ENCODE measurements around the gene NDUFAF3. TPM values are rescaled to one million over a fixed set of nuclear protein-coding genes. Genes with fewer than 3 reads are reported as not detected.
A peak's percentile ranks its signal among the peaks of the same experiment; 100 is the strongest.

NDUFAF3 gene
- polyA plus RNA-seq, 4 donors, result 56.8 to 82.4 (median 72.1) TPM

- H3K27ac ChIP-seq (ENCODE audit: low read depth in 1 of 3, low read length in 2 of 3), result no peak overlapping the region
- H3K36me3 ChIP-seq (ENCODE audit: control insufficient read depth in 3 of 3, insufficient read depth in 2 of 3, low read depth in 1 of 3, low read length in 3 of 3), result peaks cover 16 to 65% (median 17%) of the 10 kb centered on the region in 3 donors
- peaks cover 0 to 8% (median 4%) of the 10 kb centered on the region in 3 donors for H3K4me1 ChIP-seq (ENCODE audit: control insufficient read depth in 3 of 3, insufficient read depth in 2 of 3, low read depth in 1 of 3, low read length in 2 of 3)
- DNase-seq (peak in 1 of 2 donors; percentile 35), FAIRE-seq (no peak)
- no peaks in the 10 kb centered on the region for H3K9me3 ChIP-seq (ENCODE audit: control insufficient read depth in 2 of 2, insufficient read depth in 1 of 2, low read depth in 1 of 2, low read length in 1 of 2)
- H3K27me3 ChIP-seq (ENCODE audit: control insufficient read depth in 3 of 3, insufficient read depth in 3 of 3, low read length in 3 of 3), result no peaks in the 10 kb centered on the region
- no peak overlapping the region for H3K4me3 ChIP-seq (ENCODE audit: low read depth in 1 of 3, low read length in 3 of 3)
Measured at GRCh38 chr3:48984663-48985062, 37.3 kb upstream of the NDUFAF3 start.

GRCh38 chr3:48985831-48986376, 36.0 kb upstream of the NDUFAF3 start:
- WGBS, 3 donors, result 89 to 95% (median 90%) methylated on average over 7 of the region's 7 CpGs
- FAIRE-seq, result no peak

GRCh38 chr3:48989126-48989795, 32.7 kb upstream of the NDUFAF3 start:
- WGBS, 3 donors, result 3 to 4% (median 3%) methylated on average over 21 of the region's 21 CpGs
- DNase-seq, result peak in 1 of 2 donors; percentile 26
- H3K9me3 ChIP-seq (ENCODE audit: control insufficient read depth in 2 of 2, insufficient read depth in 1 of 2, low read depth in 1 of 2, low read length in 1 of 2), result no peaks in the 10 kb centered on the region
- peaks cover 4 to 11% (median 8%) of the 10 kb centered on the region in 3 donors for H3K4me1 ChIP-seq (ENCODE audit: control insufficient read depth in 3 of 3, insufficient read depth in 2 of 3, low read depth in 1 of 3, low read length in 2 of 3)
- H3K27me3 ChIP-seq (ENCODE audit: control insufficient read depth in 3 of 3, insufficient read depth in 3 of 3, low read length in 3 of 3), result no peaks in the 10 kb centered on the region
- peaks cover 0 to 45% (median 5%) of the 10 kb centered on the region in 3 donors for H3K36me3 ChIP-seq (ENCODE audit: control insufficient read depth in 3 of 3, insufficient read depth in 2 of 3, low read depth in 1 of 3, low read length in 3 of 3)
- peak overlapping the region; percentile 84 to 97 (median 88) for H3K4me3 ChIP-seq (ENCODE audit: low read depth in 1 of 3, low read length in 3 of 3)
- peak overlapping the region; percentile 86 to 99 (median 97) for H3K27ac ChIP-seq (ENCODE audit: low read depth in 1 of 3, low read length in 2 of 3)
- FAIRE-seq, result no peak

More at GRCh38 chr3:48985831-48986376, 36.0 kb upstream of the NDUFAF3 start:
- peaks cover 0 to 8% (median 4%) of the 10 kb centered on the region in 3 donors for H3K4me1 ChIP-seq (ENCODE audit: control insufficient read depth in 3 of 3, insufficient read depth in 2 of 3, low read depth in 1 of 3, low read length in 2 of 3)
- H3K4me3 ChIP-seq (ENCODE audit: low read depth in 1 of 3, low read length in 3 of 3), result no peak overlapping the region
- DNase-seq, result no peak
- H3K36me3 ChIP-seq (ENCODE audit: control insufficient read depth in 3 of 3, insufficient read depth in 2 of 3, low read depth in 1 of 3, low read length in 3 of 3), result peaks cover 8 to 55% (median 14%) of the 10 kb centered on the region in 3 donors
- H3K27ac ChIP-seq (ENCODE audit: low read depth in 1 of 3, low read length in 2 of 3), result no peak overlapping the region
- no peaks in the 10 kb centered on the region for H3K27me3 ChIP-seq (ENCODE audit: control insufficient read depth in 3 of 3, insufficient read depth in 3 of 3, low read length in 3 of 3)
- no peaks in the 10 kb centered on the region for H3K9me3 ChIP-seq (ENCODE audit: control insufficient read depth in 2 of 2, insufficient read depth in 1 of 2, low read depth in 1 of 2, low read length in 1 of 2)

- Histone ChIP-seq H3K36me3 (ENCODE audit: control insufficient read depth in 3 of 3, insufficient read depth in 2 of 3, low read depth in 1 of 3, low read length in 3 of 3) (peaks cover 0 to 44% (median 3%) of the 10 kb centered on the region in 3 donors), H3K4me3 (ENCODE audit: low read depth in 1 of 3, low read length in 3 of 3) (peak within 1 kb of the TSS; percentile 84 to 97 (median 88)), H3K9me3 (ENCODE audit: control insufficient read depth in 2 of 2, insufficient read depth in 1 of 2, low read depth in 1 of 2, low read length in 1 of 2) (no peaks in the 10 kb centered on the region), H3K27ac (ENCODE audit: low read depth in 1 of 3, low read length in 2 of 3) (peak within 1 kb of the TSS; percentile 86 to 99 (median 97)), H3K4me1 (ENCODE audit: control insufficient read depth in 3 of 3, insufficient read depth in 2 of 3, low read depth in 1 of 3, low read length in 2 of 3) (peaks cover 4 to 11% (median 8%) of the 10 kb centered on the region in 3 donors), H3K27me3 (ENCODE audit: control insufficient read depth in 3 of 3, insufficient read depth in 3 of 3, low read length in 3 of 3) (no peaks in the 10 kb centered on the region)
- WGBS, 3 donors, result 0% methylated on average over 54 to 91 of the region's 91 CpGs
- no peak for FAIRE-seq
- peak; percentile 80 to 94 for DNase-seq
Measured at GRCh38 chr3:48989796-48990635, 31.9 kb upstream of the NDUFAF3 start, which contains the start of gene P4HTM. Gene P4HTM, plus strand, starts transcription at chr3:48990241. Its CDS starts 16 bp downstream, at chr3:48990257.

- FAIRE-seq (no peak), DNase-seq (peak; percentile 45 to 77)
- WGBS, 3 donors, result 2 to 5% (median 2%) methylated on average over 39 to 40 of the region's 40 CpGs
Measured at GRCh38 chr3:48990636-48991469, 31.1 kb upstream of the NDUFAF3 start.

GRCh38 chr3:48991851-48992545, 29.9 kb upstream of the NDUFAF3 start:
- DNase-seq (no peak), FAIRE-seq (no peak)
- H3K4me1 ChIP-seq (ENCODE audit: control insufficient read depth in 3 of 3, insufficient read depth in 2 of 3, low read depth in 1 of 3, low read length in 2 of 3), result peaks cover 4 to 11% (median 8%) of the 10 kb centered on the region in 3 donors
- H3K27me3 ChIP-seq (ENCODE audit: control insufficient read depth in 3 of 3, insufficient read depth in 3 of 3, low read length in 3 of 3), result no peaks in the 10 kb centered on the region
- H3K4me3 ChIP-seq (ENCODE audit: low read depth in 1 of 3, low read length in 3 of 3), result peak overlapping the region in 1 of 3 donors; percentile 84
- H3K9me3 ChIP-seq (ENCODE audit: control insufficient read depth in 2 of 2, insufficient read depth in 1 of 2, low read depth in 1 of 2, low read length in 1 of 2), result no peaks in the 10 kb centered on the region
- WGBS, 3 donors, result 61 to 73% (median 64%) methylated on average over 5 of the region's 5 CpGs
- H3K36me3 ChIP-seq (ENCODE audit: control insufficient read depth in 3 of 3, insufficient read depth in 2 of 3, low read depth in 1 of 3, low read length in 3 of 3), result peaks cover 0 to 39% (median 0%) of the 10 kb centered on the region in 3 donors
- H3K27ac ChIP-seq (ENCODE audit: low read depth in 1 of 3, low read length in 2 of 3), result no peak overlapping the region

More at GRCh38 chr3:48990636-48991469, 31.1 kb upstream of the NDUFAF3 start:
- Histone ChIP-seq H3K27ac (ENCODE audit: low read depth in 1 of 3, low read length in 2 of 3) (peak overlapping the region; percentile 45 to 97 (median 86)), H3K9me3 (ENCODE audit: control insufficient read depth in 2 of 2, insufficient read depth in 1 of 2, low read depth in 1 of 2, low read length in 1 of 2) (no peaks in the 10 kb centered on the region), H3K27me3 (ENCODE audit: control insufficient read depth in 3 of 3, insufficient read depth in 3 of 3, low read length in 3 of 3) (no peaks in the 10 kb centered on the region), H3K4me3 (ENCODE audit: low read depth in 1 of 3, low read length in 3 of 3) (peak overlapping the region; percentile 84 to 97 (median 88)), H3K36me3 (ENCODE audit: control insufficient read depth in 3 of 3, insufficient read depth in 2 of 3, low read depth in 1 of 3, low read length in 3 of 3) (peaks cover 0 to 43% (median 2%) of the 10 kb centered on the region in 3 donors), H3K4me1 (ENCODE audit: control insufficient read depth in 3 of 3, insufficient read depth in 2 of 3, low read depth in 1 of 3, low read length in 2 of 3) (peaks cover 4 to 11% (median 8%) of the 10 kb centered on the region in 3 donors)

- H3K27me3 ChIP-seq (ENCODE audit: control insufficient read depth in 3 of 3, insufficient read depth in 3 of 3, low read length in 3 of 3), result no peaks in the 10 kb centered on the region
- no peak for DNase-seq
- no peaks in the 10 kb centered on the region for H3K9me3 ChIP-seq (ENCODE audit: control insufficient read depth in 2 of 2, insufficient read depth in 1 of 2, low read depth in 1 of 2, low read length in 1 of 2)
- peaks cover 4 to 17% (median 8%) of the 10 kb centered on the region in 3 donors for H3K4me1 ChIP-seq (ENCODE audit: control insufficient read depth in 3 of 3, insufficient read depth in 2 of 3, low read depth in 1 of 3, low read length in 2 of 3)
- no peak overlapping the region for H3K27ac ChIP-seq (ENCODE audit: low read depth in 1 of 3, low read length in 2 of 3)
- FAIRE-seq, result no peak
- H3K4me3 ChIP-seq (ENCODE audit: low read depth in 1 of 3, low read length in 3 of 3), result no peak overlapping the region
- H3K36me3 ChIP-seq (ENCODE audit: control insufficient read depth in 3 of 3, insufficient read depth in 2 of 3, low read depth in 1 of 3, low read length in 3 of 3), result peaks cover 0 to 53% (median 0%) of the 10 kb centered on the region in 3 donors
Measured at GRCh38 chr3:48993834-48994233, 28.1 kb upstream of the NDUFAF3 start.

Measured in small intestine (tissue), 7 donors.